ENCODE data around the gene OLFM1.

Gene OLFM1

DNA sequence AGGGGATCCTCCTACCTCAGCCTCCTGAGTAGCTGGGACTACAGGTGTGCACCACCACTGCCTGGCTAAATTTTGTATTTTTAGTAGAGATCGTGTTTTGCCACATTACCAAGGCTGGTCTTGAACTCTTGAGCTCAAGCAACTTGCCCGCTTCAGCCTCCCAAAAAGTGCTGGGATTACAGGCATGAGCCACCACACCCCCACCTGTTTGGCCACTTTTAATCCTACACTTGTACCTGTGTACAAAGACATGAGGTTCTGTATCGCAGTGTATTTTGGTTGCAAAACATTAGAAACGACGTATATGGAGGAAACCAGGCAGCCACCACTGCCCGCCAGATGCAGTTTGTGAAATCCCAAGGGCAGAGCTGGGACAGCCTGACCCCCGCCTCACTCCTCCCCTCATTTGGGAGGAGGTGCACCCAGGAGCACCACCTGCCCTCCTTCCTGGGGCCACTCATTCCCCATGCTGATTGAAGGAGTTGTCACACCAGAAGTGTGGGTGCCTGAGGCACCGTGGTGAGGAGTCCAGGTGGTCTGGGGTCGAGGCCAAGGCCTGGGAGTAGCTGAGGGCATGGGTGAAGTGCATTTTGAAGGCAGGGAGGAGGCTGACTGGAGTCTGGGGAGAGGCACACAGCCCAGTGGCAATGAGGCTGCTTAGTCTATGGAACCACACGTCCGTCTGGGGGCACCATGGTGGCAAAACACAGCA lies 39.3 kb upstream of the OLFM1 start:
- H3K36me3 ChIP-seq (ENCODE audit: insufficient read depth, low read length), result no peaks in the 10 kb centered on the region
- no peak overlapping the region for H3K4me3 ChIP-seq (ENCODE audit: low read length)
- H3K4me1 ChIP-seq (ENCODE audit: control insufficient read depth, insufficient read depth, low read length), result no peaks in the 10 kb centered on the region
- H3K4me2 ChIP-seq (ENCODE audit: low read length), result no peak overlapping the region
- no peak overlapping the region for H3K9ac ChIP-seq (ENCODE audit: low read depth, low read length)
- no peaks in the 10 kb centered on the region for H3K27me3 ChIP-seq (ENCODE audit: control insufficient read depth, insufficient read depth, low read length)
- H3K9me3 ChIP-seq (replicated peaks; ENCODE audit: low read length), result no peaks in the 10 kb centered on the region

DNA sequence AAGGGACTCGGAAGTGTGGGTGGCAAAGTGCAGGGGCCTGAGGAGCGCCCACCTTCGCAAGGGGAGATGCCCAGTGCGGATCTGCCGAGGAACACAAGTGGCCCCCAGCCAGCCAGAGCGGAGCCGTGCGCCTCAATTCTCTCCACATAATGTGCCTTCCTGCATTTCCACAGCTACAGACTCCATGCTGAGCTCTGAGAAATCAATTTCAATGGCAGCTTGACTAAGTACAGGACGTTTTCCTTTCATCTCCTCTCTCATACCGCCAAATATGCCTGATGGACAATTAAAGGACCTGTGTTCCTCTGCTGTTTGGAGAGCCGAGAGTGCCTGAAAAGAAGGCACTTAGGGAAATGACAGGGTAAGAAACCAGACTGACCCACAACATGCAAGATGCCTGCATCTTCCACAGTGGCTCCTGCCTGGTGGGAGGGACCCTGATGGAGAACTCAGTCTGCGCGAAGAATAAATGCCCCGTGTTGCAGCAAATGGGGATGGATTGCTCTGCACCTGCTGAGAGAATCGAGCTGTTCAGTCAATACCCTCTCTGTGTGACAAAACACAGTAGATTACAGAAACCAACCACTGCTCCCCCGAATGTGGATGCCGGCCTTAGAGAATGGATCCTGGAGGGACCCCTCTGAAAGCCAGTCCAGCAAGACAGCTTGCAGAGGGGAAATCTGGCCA lies 38.6 kb upstream of the OLFM1 start:
- no peaks in the 10 kb centered on the region for H3K9me3 ChIP-seq (replicated peaks; ENCODE audit: low read length)
- H3K27me3 ChIP-seq (ENCODE audit: control insufficient read depth, insufficient read depth, low read length), result no peaks in the 10 kb centered on the region
- H3K36me3 ChIP-seq (ENCODE audit: insufficient read depth, low read length), result no peaks in the 10 kb centered on the region
- H3K4me3 ChIP-seq (ENCODE audit: low read length), result no peak overlapping the region
- H3K4me1 ChIP-seq (ENCODE audit: control insufficient read depth, insufficient read depth, low read length), result no peaks in the 10 kb centered on the region
- no peak overlapping the region for H3K4me2 ChIP-seq (ENCODE audit: low read length)
- no peak overlapping the region for H3K9ac ChIP-seq (ENCODE audit: low read depth, low read length)

DNA sequence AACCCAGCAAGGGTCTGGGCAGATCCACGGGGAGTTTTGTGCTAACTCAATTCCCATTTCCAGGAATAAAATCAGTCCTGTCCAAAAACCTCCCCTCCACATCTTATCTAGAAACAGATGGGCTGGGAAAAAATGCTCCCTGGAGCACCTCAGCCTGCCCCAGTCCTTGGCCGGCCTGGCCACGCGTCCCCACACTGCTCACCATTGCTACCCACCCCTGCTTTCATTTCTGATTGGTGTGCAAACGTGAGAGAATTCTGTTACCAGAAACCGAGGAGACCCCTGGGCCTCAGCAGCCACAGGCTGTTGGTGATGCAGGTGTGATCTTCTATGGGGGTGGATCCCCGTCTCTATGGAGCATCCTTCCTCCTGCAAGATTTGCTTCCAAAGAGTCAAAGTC lies 38.0 kb upstream of the OLFM1 start:
- Histone ChIP-seq H3K36me3 (ENCODE audit: insufficient read depth, low read length) (no peaks in the 10 kb centered on the region), H3K4me3 (ENCODE audit: low read length) (no peak overlapping the region), H3K9me3 (replicated peaks; ENCODE audit: low read length) (no peaks in the 10 kb centered on the region), H3K4me1 (ENCODE audit: control insufficient read depth, insufficient read depth, low read length) (no peaks in the 10 kb centered on the region), H3K4me2 (ENCODE audit: low read length) (no peak overlapping the region), H3K9ac (ENCODE audit: low read depth, low read length) (no peak overlapping the region), H3K27me3 (ENCODE audit: control insufficient read depth, insufficient read depth, low read length) (no peaks in the 10 kb centered on the region)

DNA sequence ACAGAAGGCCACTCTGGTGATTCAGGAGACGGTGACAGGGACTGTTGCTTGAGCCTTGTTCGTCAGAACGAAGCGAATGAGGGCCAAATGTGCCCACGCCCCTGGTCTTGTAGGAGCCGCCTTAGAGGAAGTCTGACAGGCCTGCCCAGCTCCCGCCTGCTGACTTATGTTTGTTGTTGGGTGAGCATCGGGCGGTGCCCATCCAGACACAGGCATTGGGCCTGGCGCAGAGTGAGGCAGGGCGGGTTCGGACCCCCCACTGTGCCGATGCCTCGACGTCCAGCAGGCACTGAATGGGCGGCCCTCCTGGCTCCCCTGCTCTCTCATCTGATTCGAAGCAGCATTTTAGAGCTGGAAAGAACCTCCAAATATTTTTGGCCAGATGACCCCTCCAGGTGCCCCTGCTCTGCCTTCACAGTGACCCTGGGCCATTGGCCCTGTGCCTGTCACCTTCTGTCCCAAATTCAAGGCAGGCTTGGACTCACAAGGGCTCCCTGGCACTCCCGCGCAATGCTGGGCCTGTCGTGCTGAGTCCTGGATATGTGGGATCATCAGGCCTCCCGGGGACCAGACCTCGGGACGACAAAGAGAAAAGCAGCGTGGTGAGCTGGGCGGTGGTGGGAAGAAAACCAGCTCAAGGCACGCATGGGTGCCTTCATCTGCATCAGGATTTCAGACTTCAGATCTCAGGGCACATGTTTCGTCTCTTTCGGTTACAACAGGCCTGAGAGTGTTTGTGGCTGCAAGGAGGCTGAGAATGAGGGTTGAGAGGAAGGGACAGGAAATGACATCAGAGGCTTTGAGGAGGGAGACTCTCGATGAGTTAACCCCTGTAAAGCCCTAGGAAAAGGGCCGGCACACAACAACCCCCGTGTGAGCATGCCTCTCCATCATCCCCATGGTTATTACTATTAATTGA lies 37.1 kb upstream of the OLFM1 start:
- no peaks in the 10 kb centered on the region for H3K4me1 ChIP-seq (ENCODE audit: control insufficient read depth, insufficient read depth, low read length)
- no peaks in the 10 kb centered on the region for H3K36me3 ChIP-seq (ENCODE audit: insufficient read depth, low read length)
- H3K9me3 ChIP-seq (replicated peaks; ENCODE audit: low read length), result no peaks in the 10 kb centered on the region
- no peak overlapping the region for H3K4me2 ChIP-seq (ENCODE audit: low read length)
- H3K9ac ChIP-seq (ENCODE audit: low read depth, low read length), result no peak overlapping the region
- no peaks in the 10 kb centered on the region for H3K27me3 ChIP-seq (ENCODE audit: control insufficient read depth, insufficient read depth, low read length)
- H3K4me3 ChIP-seq (ENCODE audit: low read length), result no peak overlapping the region

DNA sequence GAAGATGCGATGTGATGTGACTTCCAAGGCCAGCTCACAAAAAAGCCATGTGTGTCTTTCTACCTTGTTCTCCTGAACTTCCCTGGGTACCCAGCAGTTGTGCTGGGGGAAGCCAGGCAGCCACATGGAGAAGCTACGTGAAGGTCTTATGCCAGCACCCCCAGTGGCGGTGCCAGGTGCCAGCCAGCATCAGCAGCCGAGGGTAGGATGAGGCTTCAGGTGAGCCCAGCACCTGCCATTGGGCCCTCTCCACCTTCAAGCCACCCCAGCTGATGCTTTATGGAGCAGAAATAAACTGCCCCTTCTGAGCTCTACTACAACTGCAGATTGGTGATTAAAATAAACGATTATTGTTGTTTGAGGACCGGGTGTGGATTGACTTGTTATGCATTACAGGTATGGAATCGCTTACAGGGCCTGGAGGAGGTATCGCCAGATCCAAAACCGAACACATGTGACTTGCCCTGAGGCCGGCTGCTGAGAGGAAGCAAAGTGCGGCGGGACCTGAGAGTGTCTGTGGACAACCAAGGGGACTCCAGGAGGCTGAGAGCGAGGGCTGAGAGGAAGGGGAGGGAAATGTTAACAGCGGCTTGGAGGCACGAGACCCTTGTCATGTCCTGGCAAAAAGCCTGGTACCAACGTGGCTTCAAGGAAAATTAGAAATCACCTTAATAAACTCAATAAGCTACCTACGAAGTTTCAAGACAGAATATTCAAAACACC lies 36.0 kb upstream of the OLFM1 start:
- no peak overlapping the region for H3K4me3 ChIP-seq (ENCODE audit: low read length)
- H3K36me3 ChIP-seq (ENCODE audit: insufficient read depth, low read length), result no peaks in the 10 kb centered on the region
- no peaks in the 10 kb centered on the region for H3K27me3 ChIP-seq (ENCODE audit: control insufficient read depth, insufficient read depth, low read length)
- no peak overlapping the region for H3K9ac ChIP-seq (ENCODE audit: low read depth, low read length)
- no peaks in the 10 kb centered on the region for H3K4me1 ChIP-seq (ENCODE audit: control insufficient read depth, insufficient read depth, low read length)
- H3K9me3 ChIP-seq (replicated peaks; ENCODE audit: low read length), result no peaks in the 10 kb centered on the region
- no peak overlapping the region for H3K4me2 ChIP-seq (ENCODE audit: low read length)

DNA sequence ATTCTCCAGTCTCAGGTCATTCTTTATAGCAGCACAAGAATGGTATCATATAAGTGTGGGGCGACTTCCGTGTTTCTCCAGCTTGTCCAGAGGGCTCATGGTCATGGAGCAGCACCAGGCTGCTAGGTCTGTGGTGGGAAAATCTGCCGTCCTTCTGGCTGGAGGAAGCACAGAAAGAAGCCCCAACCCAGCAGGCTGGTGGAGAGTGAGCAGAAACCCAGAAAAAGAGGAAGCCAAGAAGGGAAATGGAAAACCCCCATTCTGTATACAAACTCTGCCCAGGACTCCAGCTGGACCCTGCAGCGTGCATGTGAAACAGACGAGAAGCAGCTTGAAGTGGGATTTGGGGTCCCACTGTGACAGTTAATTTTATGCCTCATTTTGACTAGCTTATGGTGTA lies 34.3 kb upstream of the OLFM1 start:
- H3K4me1 ChIP-seq (ENCODE audit: control insufficient read depth, insufficient read depth, low read length), result no peaks in the 10 kb centered on the region
- H3K36me3 ChIP-seq (ENCODE audit: insufficient read depth, low read length), result no peaks in the 10 kb centered on the region
- H3K9ac ChIP-seq (ENCODE audit: low read depth, low read length), result no peak overlapping the region
- peaks cover 8% of the 10 kb centered on the region for H3K27me3 ChIP-seq (ENCODE audit: control insufficient read depth, insufficient read depth, low read length)
- H3K9me3 ChIP-seq (replicated peaks; ENCODE audit: low read length), result no peaks in the 10 kb centered on the region
- H3K4me2 ChIP-seq (ENCODE audit: low read length), result no peak overlapping the region
- no peak overlapping the region for H3K4me3 ChIP-seq (ENCODE audit: low read length)

DNA sequence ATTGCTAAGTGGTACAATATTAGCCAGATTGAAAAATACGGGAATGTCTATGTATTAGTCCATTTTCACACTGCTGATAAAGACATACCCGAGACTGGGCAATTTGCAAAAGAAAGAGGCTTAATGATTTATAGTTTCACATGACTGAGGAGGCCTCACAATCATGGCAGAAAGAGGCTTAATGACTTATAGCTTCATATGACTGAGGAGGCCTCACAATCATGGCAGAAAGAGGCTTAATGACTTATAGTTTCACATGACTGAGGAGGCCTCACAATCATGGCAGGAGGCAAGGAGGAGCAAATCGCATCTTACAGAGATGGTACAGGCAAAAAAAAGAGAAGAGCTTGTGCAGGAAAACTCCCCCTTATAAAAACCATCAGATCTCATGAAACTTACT lies 32.3 kb upstream of the OLFM1 start:
- no peak overlapping the region for H3K9ac ChIP-seq (ENCODE audit: low read depth, low read length)
- H3K4me3 ChIP-seq (ENCODE audit: low read length), result no peak overlapping the region
- no peak overlapping the region for H3K4me2 ChIP-seq (ENCODE audit: low read length)

DNA sequence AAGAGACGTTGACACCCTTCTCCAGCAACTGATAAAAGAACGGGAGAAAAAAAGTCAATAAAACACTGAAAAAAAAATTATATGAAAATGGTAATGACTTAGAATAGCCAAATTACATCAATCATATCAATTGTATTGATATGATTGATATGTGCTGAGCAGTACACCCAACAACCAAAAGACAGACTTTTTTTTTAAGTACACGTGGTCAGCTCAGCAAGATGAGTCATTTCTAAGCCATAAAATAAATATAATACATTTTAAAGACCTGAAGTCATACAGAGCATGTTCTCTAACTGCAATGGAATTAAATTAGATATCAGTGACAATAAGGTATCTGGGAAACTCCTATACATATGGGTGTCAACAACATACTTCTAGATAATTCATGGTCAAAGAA lies 30.9 kb upstream of the OLFM1 start:
- H3K4me1 ChIP-seq (ENCODE audit: control insufficient read depth, insufficient read depth, low read length), result no peaks in the 10 kb centered on the region
- H3K9me3 ChIP-seq (replicated peaks; ENCODE audit: low read length), result no peaks in the 10 kb centered on the region
- H3K27me3 ChIP-seq (ENCODE audit: control insufficient read depth, insufficient read depth, low read length), result peaks cover 26% of the 10 kb centered on the region

More for the DNA sequence above, 32.3 kb upstream of the OLFM1 start:
- no peaks in the 10 kb centered on the region for H3K36me3 ChIP-seq (ENCODE audit: insufficient read depth, low read length)
- peaks cover 17% of the 10 kb centered on the region for H3K27me3 ChIP-seq (ENCODE audit: control insufficient read depth, insufficient read depth, low read length)
- H3K9me3 ChIP-seq (replicated peaks; ENCODE audit: low read length), result no peaks in the 10 kb centered on the region
- H3K4me1 ChIP-seq (ENCODE audit: control insufficient read depth, insufficient read depth, low read length), result no peaks in the 10 kb centered on the region

DNA sequence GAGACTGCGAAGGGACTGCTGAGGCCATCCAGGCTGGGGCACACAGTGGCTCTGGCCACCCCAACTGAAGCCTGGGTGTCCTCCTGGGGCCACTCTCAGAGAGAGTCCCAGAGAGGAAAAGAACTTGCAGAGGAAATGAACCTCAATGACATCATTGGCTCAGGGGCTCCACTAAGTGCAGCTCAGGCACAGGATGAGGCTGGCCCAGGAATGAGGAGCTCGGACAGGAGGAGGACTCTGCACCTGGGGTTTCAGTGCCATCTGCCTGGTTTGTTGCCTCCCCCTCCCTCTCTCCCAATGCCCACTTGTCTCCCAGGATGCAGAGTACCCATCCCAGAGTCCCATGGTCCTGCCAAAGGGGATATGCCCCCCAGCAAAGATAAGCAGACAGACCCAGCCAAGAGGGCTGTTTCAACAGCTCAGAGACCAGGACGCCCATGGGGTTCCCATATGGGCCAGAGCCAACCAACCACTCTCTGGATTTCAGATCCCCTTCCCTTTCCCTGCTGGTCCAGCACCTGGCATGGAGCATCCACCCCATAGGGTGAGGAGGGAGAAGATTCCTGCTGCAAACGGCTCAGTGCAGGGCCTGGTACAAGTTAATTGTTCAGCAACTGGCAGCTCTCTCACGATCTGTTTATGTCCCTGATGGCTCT lies 26.9 kb upstream of the OLFM1 start:
- no peak overlapping the region for H3K4me2 ChIP-seq (ENCODE audit: low read length)
- no peak overlapping the region for H3K9ac ChIP-seq (ENCODE audit: low read depth, low read length)
- no peaks in the 10 kb centered on the region for H3K4me1 ChIP-seq (ENCODE audit: control insufficient read depth, insufficient read depth, low read length)
- no peaks in the 10 kb centered on the region for H3K36me3 ChIP-seq (ENCODE audit: insufficient read depth, low read length)
- H3K27me3 ChIP-seq (ENCODE audit: control insufficient read depth, insufficient read depth, low read length), result peaks cover 27% of the 10 kb centered on the region
- no peaks in the 10 kb centered on the region for H3K9me3 ChIP-seq (replicated peaks; ENCODE audit: low read length)
- no peak overlapping the region for H3K4me3 ChIP-seq (ENCODE audit: low read length)

More for the DNA sequence above, 30.9 kb upstream of the OLFM1 start:
- Histone ChIP-seq H3K4me2 (ENCODE audit: low read length) (no peak overlapping the region), H3K36me3 (ENCODE audit: insufficient read depth, low read length) (no peaks in the 10 kb centered on the region), H3K9ac (ENCODE audit: low read depth, low read length) (no peak overlapping the region), H3K4me3 (ENCODE audit: low read length) (no peak overlapping the region)

DNA sequence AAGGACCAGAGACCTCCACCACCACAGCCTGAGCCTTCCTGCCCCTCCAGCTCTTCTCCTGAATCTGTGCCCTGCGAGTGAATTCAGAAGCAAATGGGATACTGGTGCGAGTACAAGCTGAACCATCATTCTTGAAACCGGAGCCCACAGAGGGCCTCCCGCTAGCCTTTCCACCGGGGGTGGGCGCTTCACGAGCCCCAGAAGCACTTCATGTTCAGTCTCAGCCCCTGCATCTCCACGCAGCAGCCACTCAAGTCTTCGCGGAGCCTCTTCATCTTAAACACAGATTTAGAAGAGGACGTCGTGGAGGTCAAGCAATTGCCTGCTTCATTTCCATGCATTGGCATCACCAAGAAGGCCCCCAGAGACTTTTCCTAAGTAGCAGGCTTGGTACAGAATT lies 26.0 kb upstream of the OLFM1 start:
- Histone ChIP-seq H3K4me3 (ENCODE audit: low read length) (no peak overlapping the region), H3K9ac (ENCODE audit: low read depth, low read length) (no peak overlapping the region), H3K9me3 (replicated peaks; ENCODE audit: low read length) (no peaks in the 10 kb centered on the region), H3K4me2 (ENCODE audit: low read length) (no peak overlapping the region), H3K36me3 (ENCODE audit: insufficient read depth, low read length) (no peaks in the 10 kb centered on the region), H3K4me1 (ENCODE audit: control insufficient read depth, insufficient read depth, low read length) (no peaks in the 10 kb centered on the region), H3K27me3 (ENCODE audit: control insufficient read depth, insufficient read depth, low read length) (peaks cover 27% of the 10 kb centered on the region)
